Keratinocyte (primary cell): ENCODE data around the gene ZNF610.

Source experiments
- CTCF ChIP-seq, 3 experiments: IDR thresholded peaks in 1 of 3; conservative IDR thresholded peaks in 1 of 3; optimal IDR thresholded peaks in 1 of 3; 2 replicates in 2 of 3; 3 replicates in 1 of 3; pipeline versions ENCODE3 to v1.5.1; 2011; ENCODE audit warnings: low read length in 3 of 3, mild to moderate bottlenecking in 3 of 3, moderate library complexity in 2 of 3, control low read depth in 1 of 3, inconsistent platforms in 1 of 3; ENCODE audit not compliant: insufficient read depth in 2 of 3; ENCODE audit errors: extremely low read depth in 1 of 3
- EZH2 ChIP-seq: IDR thresholded peaks from one replicate; pipeline ENCODE4 v1.6.1; 2012; ENCODE audit warnings: inconsistent platforms, mild to moderate bottlenecking, low read length, moderate library complexity

DNA sequence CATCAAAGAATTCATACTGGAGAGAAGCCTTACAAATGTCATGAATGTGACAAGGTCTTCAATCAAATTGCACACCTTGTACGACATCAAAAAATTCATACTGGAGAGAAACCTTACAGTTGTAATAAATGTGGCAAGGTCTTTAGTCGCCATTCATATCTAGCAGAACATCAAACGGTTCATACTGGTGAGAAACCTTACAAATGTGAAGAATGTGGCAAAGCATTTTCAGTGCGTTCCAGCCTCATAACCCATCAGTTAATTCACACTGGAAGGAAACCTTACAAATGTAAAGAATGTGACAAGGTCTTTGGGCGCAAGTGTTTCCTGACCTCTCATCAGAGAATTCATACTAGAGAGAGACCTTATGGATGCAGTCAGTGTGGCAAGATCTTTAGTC is 79.7 kb downstream of the ZNF610 start:
- TF ChIP-seq CTCF (optimal IDR thresholded peaks at IDR 0.05 in 1 of 3, IDR thresholded peaks at IDR 0.05 in 1 of 3, conservative IDR thresholded peaks at IDR 0.05 in 1 of 3; ENCODE audit: extremely low read depth in 1 of 3, insufficient read depth in 2 of 3, low read length in 3 of 3), result no peak
- TF ChIP-seq EZH2, result no peak
